Measurements from ENCODE around the gene PSME1. TPM values are rescaled to one million over a fixed set of nuclear protein-coding genes. Genes with fewer than 3 reads are reported as not detected.

PSME1 gene
- total and polyA plus RNA-seq, 2 of the 13 experiments (the other 11 are each of a cell fraction or from before 2014, with no cell fraction given), result 159 to 608 TPM

GRCh38 chr14:24160850-24161804 is 25.1 kb downstream of the PSME1 start, which contains the start of gene IRF9 (continued):
- TF ChIP-seq PAXIP1 (CRISPR knock-in tag; conservative IDR thresholded peaks at IDR 0.05) (peak; percentile 91), ZNF160 (CRISPR knock-in tag; IDR thresholded peaks at IDR 0.05) (peak; percentile 43; the same call in 1 of the 2 replicates), XRCC5 (optimal IDR thresholded peaks at IDR 0.05; ENCODE audit: low read length) (peak; percentile 100), CENPX (CRISPR knock-in tag; IDR thresholded peaks at IDR 0.05) (no peak), HNRNPK (IDR thresholded peaks at IDR 0.05; ENCODE audit: low read depth, low read length, poor library complexity, severe bottlenecking) (no peak), HOXA5 (CRISPR knock-in tag; IDR thresholded peaks at IDR 0.05) (peak; percentile 99), ZNF567 (CRISPR knock-in tag; IDR thresholded peaks at IDR 0.05; ENCODE audit: borderline replicate concordance) (peak; percentile 99; the same call in 1 of the 2 replicates), BRCA1 (CRISPR knock-in tag; IDR thresholded peaks at IDR 0.05) (peak; percentile 95), KAT8 (CRISPR knock-in tag; IDR thresholded peaks at IDR 0.05) (peak; percentile 99), GZF1 (CRISPR knock-in tag; IDR thresholded peaks at IDR 0.05) (peak; percentile 76; the same call in 1 of the 2 replicates), U2AF2 (IDR thresholded peaks at IDR 0.05; ENCODE audit: low read depth, low read length) (peak; percentile 81; the same call in 1 of the 2 replicates), ZFP36 (IDR thresholded peaks at IDR 0.05; ENCODE audit: borderline replicate concordance, low read depth, low read length, partially characterized antibody) (no peak)
- TF ChIP-seq, protein P1, sequence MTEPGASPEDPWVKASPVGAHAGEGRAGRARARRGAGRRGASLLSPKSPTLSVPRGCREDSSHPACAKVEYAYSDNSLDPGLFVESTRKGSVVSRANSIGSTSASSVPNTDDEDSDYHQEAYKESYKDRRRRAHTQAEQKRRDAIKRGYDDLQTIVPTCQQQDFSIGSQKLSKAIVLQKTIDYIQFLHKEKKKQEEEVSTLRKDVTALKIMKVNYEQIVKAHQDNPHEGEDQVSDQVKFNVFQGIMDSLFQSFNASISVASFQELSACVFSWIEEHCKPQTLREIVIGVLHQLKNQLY (CRISPR knock-in tag; IDR thresholded peaks at IDR 0.05), result peak; percentile 98

Measured in HepG2 (cell line).